Putamen (tissue), 1 donor: ENCODE measurements around the gene DOCK1.

Experiments
- DNase-seq: peaks from one replicate; pipeline ENCODE4 v3.0.0-alpha.2; 2016; ENCODE audit warnings: low spot score

The DOCK1 gene

DNA sequence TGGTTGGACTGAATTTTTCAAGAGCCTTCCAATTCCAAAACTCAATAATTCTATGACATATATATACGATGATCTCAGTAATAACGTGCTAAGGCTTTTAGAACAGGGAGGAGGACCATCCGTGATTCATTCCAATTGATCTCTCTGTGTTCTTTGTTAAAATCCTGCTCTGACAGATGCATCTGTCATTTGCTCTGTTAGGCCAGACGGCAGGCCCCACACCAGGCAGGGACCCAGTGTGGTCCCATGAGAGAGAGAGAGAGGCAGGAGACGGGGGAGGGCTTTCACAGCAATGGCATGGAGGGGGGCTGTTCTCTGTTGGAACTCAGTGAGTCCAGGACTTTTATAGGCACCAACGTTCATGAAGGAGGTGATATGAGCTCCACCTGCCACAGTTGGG lies 451.1 kb downstream of the DOCK1 start:
- no peak for DNase-seq

DNA sequence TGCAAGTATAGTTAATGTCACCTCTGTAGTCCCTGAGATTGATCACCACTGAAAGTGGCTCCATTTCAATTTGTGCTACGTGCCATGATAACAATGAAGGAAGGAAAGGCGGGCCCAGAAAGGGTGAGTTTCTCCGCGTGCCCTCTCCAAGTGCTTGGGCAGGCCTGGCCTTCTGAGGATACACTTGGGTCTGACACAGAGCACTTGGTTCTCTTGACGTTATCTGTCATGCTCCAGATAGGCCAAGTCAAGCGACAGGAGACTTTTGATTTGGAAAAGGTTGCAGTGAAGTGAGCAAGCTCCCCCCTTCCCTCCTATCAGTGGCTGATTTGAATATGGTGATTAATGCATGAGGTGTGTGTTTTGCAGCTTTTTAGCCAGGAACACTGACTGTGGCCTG lies 452.0 kb downstream of the DOCK1 start:
- DNase-seq = no peak

- no peak for DNase-seq
Observed at GRCh38 chr10:127358337-127358736, 453.1 kb downstream of the DOCK1 start.

GRCh38 chr10:127364034-127364433 lies 458.8 kb downstream of the DOCK1 start:
- no peak for DNase-seq

DNA sequence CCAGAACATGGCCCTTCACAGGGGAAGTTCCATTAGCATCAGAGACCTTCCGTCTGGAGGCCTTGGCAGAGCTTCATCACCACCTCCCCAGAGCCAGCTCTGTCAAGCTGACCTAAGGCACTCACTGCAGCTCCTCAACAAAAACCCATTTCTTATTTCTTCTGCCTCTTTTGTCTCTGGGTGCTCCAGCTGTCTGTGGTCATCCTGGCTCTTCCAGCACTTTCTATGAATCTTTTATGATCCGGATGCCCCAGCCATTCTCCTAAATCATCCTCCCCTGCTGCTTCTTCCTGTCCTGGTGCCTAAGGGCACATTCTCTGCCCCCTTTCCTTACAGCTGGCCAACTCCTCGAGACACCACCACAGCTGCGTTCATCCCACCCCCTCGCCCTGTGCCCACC lies 462.9 kb downstream of the DOCK1 start:
- DNase-seq = no peak

GRCh38 chr10:127368929-127369328 lies 463.7 kb downstream of the DOCK1 start:
- no peak for DNase-seq

GRCh38 chr10:127370601-127371000 lies 465.4 kb downstream of the DOCK1 start:
- DNase-seq = no peak

DNA sequence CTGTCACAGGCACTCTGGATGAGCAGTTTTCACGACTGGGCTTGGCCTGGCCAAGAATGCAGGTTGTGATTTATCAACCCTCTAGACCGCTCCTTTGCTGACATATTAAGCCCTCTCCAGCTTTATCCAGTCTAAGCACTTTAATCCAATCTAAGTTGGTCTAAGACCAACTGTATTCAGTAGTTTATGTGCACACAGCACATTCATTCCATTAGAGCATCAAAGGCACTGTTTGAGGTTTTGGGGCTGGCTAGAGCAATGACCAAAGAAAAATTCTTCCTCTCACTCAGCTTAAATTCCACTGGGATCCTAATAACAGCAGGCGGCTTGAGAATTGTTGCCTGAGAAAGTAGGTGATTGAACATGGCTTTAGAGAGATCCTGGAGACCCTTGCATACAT lies 467.1 kb downstream of the DOCK1 start:
- no peak for DNase-seq

DNA sequence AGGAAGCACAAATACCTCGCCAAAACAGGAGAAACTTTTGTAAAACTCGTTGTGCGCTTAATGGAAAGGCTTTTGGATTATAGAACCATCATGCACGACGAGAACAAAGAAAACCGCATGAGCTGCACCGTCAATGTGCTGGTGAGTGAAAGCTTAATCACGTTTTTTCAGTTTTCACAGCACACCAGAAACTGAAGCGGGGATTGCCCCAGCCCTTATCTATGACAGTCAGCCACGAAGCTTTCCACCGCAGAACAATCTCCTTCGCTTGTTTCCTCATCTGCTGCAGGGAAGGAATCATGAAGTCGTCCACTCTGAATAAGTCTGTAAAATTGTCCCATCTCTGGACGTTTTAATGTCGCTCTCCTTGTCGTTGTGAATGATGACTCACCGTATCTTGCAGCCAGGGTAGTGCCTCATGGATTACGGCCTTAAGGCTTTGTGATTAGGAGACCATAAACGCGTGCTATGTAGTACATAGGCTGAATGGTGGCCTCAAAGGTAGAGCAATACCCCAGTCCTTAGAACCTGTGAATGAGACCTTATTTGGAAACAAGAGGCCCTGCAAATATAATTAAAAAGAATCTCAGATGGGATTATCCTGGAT lies 468.9 kb downstream of the DOCK1 start:
- DNase-seq = no peak

- no peak for DNase-seq
Observed at GRCh38 chr10:127374901-127375300, 469.7 kb downstream of the DOCK1 start.

DNA sequence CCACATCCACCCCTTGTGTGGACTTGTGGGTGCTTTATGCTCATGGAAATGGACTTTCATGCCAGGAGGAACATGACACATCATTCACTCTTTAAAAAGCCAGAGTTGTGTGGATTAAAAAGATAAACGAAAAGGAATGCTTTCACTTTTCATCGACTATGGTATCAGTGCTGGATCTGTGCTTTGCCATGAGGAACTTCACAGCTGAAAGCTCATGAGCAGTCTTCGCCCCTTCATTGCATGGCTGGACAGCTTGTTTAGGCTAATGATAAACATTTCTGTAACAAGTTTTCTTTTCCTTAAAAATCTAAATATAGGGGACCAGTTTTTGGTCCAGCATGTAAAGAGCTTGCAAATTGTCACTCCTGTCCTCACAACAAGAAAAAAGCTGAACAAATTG lies 470.2 kb downstream of the DOCK1 start:
- DNase-seq = no peak

GRCh38 chr10:127376071-127376470 lies 470.8 kb downstream of the DOCK1 start:
- no peak for DNase-seq

GRCh38 chr10:127378628-127379027 lies 473.4 kb downstream of the DOCK1 start:
- no peak for DNase-seq

DNA sequence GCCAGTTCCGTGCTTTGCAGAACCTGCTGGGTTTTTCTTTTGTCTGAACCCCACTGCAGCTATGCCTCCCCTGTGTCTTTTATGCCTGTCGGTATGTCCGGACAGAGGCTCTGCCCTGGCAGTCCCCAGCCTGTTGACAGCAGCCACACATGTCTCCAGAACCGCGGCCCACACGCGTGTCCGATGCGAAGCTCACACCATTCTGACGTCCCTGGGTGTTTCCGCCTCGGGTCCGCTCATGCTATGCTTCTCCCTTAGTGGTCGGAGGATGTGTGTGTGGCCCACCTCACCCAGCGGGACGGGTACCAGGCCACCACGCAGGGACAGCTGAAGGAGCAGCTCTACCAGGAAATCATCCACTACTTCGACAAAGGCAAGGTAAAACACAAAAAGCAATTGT lies 479.3 kb downstream of the DOCK1 start:
- DNase-seq = no peak

DNA sequence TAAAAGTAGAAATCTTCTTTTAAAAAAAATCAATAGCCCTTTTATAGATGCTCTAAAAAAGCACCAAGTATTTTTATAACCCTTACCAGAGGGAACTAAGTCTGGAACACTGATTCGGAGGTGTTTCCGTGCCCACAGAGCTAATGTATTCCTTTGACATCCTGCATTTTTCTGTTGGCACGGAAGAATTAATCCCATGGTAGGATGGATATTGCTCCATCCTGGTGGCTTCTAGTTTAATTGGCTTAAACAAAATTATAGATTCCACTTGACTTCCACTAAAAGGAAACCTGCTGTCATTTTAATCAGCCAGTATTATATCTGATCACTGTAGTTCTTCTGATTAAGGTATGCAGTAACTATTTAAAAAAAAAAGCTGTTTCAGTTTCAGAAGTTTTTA lies 479.8 kb downstream of the DOCK1 start:
- DNase-seq = no peak

DNA sequence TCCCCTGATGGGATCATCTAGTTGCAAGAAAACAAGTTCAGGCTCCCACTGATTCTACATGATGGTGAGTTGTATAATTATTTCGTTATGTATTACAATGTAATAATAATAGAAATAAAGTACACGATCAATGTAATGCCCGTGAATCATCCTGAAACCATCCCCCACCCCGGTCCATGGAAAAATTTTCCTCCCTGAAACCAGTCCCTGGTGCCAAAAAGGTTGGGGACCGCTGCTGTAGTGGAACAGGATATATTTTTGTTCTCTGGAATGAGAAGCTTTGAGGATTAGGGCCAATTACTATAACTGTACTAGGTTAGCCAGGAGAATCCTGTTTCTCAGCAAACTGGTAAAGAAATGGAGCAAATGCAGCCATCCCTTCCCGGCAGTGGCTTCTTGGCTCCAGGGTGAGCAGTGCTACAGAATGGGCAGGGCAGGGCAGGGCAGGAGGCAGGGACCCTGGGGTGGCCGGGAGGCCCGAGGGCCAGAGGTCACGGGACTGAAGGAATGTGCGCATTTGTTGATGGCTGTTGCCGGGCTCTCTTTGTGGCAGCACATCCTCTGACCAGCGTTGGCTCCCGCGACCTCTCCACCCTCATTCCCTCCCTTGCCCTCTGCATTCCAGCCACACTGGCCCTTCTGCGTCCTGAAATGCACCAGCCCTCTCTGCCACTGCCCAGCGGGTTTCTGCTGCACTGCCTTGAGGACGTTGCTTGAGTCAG lies 481.5 kb downstream of the DOCK1 start:
- no peak for DNase-seq

GRCh38 chr10:127391875-127392274 lies 486.6 kb downstream of the DOCK1 start:
- DNase-seq = no peak

- DNase-seq = no peak
Observed at GRCh38 chr10:127392351-127393235, 487.4 kb downstream of the DOCK1 start.

- peak; percentile 34 for DNase-seq
Observed at GRCh38 chr10:127398140-127398970, 493.1 kb downstream of the DOCK1 start.

GRCh38 chr10:127398971-127399365 lies 493.7 kb downstream of the DOCK1 start:
- DNase-seq = no peak

- no peak for DNase-seq
Observed at GRCh38 chr10:127399668-127400067, 494.4 kb downstream of the DOCK1 start.

GRCh38 chr10:127400216-127400615 lies 495.0 kb downstream of the DOCK1 start:
- DNase-seq = no peak
